ENCODE data around the gene ERLEC1.

DNA sequence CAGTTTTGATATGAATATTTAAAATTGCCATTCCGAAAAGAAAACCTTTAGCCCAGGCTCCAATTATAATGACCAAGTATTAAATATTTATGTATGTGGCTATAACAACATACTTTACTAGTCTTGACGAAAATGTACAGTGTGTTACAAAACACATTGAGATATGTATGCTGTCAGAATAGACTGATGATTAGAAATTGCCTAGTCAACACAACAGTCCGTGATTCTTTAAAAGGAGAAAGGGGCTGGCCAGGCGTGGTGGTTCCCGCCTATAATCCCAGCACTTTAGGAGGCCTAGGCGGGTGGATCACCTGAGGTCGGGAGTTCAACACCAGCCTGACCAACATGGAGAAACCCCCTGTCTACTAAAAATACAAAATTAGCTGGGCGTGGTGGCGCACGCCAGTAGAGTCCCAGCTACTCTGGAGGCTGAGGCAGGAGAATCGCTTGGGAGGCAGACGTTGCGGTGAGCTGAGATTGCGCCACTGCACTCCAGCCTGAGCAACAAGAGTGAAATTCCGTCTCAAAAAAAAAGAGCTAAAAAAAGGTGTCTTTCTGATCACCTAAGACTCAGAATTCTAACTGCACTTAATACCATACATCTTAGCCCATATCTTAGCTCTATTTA is 17.4 kb upstream of the ERLEC1 start:
- TF ChIP-seq CTCF (IDR thresholded peaks at IDR 0.05; ENCODE audit: low read length) (no peak), EZH2 (IDR thresholded peaks at IDR 0.05; ENCODE audit: borderline replicate concordance, low read length) (no peak)

Data from OCI-LY1 (cell line).